ENCODE measurements around the gene TTC39C.

TTC39C gene

GRCh38 chr18:24003288-24003687, 11.3 kb upstream of the TTC39C start:
- no peak overlapping the region for H3K27ac ChIP-seq (ENCODE audit: low read length)
- H3K36me3 ChIP-seq (ENCODE audit: insufficient read depth, low read length) = no peaks in the 10 kb centered on the region

DNA sequence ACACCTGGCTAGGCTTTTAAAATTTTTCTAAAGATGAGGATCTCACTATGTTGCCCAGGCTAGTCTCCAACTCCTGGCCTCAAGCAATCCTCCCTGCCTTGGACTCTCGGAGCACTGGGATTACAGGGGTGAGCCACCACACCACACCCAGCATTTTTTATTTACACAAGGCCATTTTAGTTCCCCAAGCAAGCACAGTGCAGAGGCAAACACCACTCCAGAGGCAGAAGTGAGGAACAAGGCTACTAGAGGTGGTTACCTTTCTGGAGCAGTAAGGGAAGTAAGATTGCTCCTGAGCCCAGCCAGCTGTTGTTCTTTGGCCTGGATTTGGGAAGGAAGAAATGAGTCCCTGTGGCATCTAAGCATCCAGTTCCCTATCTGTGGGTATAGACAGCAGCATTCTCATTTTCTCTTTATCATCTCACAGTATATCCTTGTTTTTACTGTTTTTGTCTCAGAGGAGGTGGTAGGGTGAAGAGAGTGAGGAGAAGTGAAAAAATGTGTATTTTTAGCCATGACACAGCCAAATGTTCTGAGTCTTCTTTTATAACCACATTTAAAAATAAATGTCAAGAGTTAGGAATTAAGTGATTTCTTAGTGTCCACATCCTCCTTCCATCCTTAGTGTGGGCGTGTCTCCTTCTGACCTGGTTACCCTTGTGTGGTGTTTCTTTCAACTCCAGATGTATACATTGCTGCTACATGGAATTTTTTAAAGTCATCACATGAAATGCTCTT, 10.5 kb upstream of the TTC39C start:
- ATAC-seq (ENCODE audit: insufficient read depth, low read depth) (no peak), DNase-seq (no peak)
- H4K20me1 ChIP-seq (ENCODE audit: insufficient read depth, low read length) = no peaks in the 10 kb centered on the region
- no peak overlapping the region for H3K9ac ChIP-seq (ENCODE audit: low read depth, low read length)
- H3K36me3 ChIP-seq (ENCODE audit: insufficient read depth, low read length) = no peaks in the 10 kb centered on the region
- no peak overlapping the region for H3K4me2 ChIP-seq (ENCODE audit: insufficient read depth, low read length)
- H3K9me3 ChIP-seq (ENCODE audit: insufficient read depth, low read length, severe bottlenecking) = no peaks in the 10 kb centered on the region
- no peak overlapping the region for H3K27ac ChIP-seq (ENCODE audit: low read length)
- no peaks in the 10 kb centered on the region for H3K79me2 ChIP-seq (ENCODE audit: insufficient read depth, low read length)
- H3K4me3 ChIP-seq (ENCODE audit: low read depth in 1 of 2, low read length in 2 of 2) = no peak overlapping the region
- H2AFZ ChIP-seq (ENCODE audit: low read depth, low read length) = no peak overlapping the region
- no peaks in the 10 kb centered on the region for H3K27me3 ChIP-seq (ENCODE audit: insufficient read depth, low read length, poor library complexity)
- TF ChIP-seq, protein P1, sequence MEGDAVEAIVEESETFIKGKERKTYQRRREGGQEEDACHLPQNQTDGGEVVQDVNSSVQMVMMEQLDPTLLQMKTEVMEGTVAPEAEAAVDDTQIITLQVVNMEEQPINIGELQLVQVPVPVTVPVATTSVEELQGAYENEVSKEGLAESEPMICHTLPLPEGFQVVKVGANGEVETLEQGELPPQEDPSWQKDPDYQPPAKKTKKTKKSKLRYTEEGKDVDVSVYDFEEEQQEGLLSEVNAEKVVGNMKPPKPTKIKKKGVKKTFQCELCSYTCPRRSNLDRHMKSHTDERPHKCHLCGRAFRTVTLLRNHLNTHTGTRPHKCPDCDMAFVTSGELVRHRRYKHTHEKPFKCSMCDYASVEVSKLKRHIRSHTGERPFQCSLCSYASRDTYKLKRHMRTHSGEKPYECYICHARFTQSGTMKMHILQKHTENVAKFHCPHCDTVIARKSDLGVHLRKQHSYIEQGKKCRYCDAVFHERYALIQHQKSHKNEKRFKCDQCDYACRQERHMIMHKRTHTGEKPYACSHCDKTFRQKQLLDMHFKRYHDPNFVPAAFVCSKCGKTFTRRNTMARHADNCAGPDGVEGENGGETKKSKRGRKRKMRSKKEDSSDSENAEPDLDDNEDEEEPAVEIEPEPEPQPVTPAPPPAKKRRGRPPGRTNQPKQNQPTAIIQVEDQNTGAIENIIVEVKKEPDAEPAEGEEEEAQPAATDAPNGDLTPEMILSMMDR (IDR thresholded peaks at IDR 0.05; ENCODE audit: borderline replicate concordance, extremely low read depth, low read length, poor library complexity, severe bottlenecking) = no peak
- no peak for TF ChIP-seq EZH2 (IDR thresholded peaks at IDR 0.05; ENCODE audit: borderline replicate concordance, low read depth, low read length, severe bottlenecking)
- H3K4me1 ChIP-seq (ENCODE audit: insufficient read depth, low read length) = peaks cover 10% of the 10 kb centered on the region

More at GRCh38 chr18:24003288-24003687, 11.3 kb upstream of the TTC39C start:
- no peaks in the 10 kb centered on the region for H3K9me3 ChIP-seq (ENCODE audit: insufficient read depth, low read length, severe bottlenecking)
- H4K20me1 ChIP-seq (ENCODE audit: insufficient read depth, low read length) = no peaks in the 10 kb centered on the region
- no peaks in the 10 kb centered on the region for H3K79me2 ChIP-seq (ENCODE audit: insufficient read depth, low read length)
- ATAC-seq (ENCODE audit: insufficient read depth, low read depth) = no peak
- H3K4me2 ChIP-seq (ENCODE audit: insufficient read depth, low read length) = no peak overlapping the region
- H3K27me3 ChIP-seq (ENCODE audit: insufficient read depth, low read length, poor library complexity) = no peaks in the 10 kb centered on the region
- DNase-seq = no peak
- peaks cover 2% of the 10 kb centered on the region; the same call in 1 of the 2 replicates for H3K4me1 ChIP-seq (ENCODE audit: insufficient read depth, low read length)
- H2AFZ ChIP-seq (ENCODE audit: low read depth, low read length) = no peak overlapping the region
- H3K4me3 ChIP-seq (ENCODE audit: low read depth in 1 of 2, low read length in 2 of 2) = no peak overlapping the region
- no peak overlapping the region for H3K9ac ChIP-seq (ENCODE audit: low read depth, low read length)
- no peak for TF ChIP-seq EZH2 (IDR thresholded peaks at IDR 0.05; ENCODE audit: borderline replicate concordance, low read depth, low read length, severe bottlenecking)
- TF ChIP-seq, protein P1 (IDR thresholded peaks at IDR 0.05; ENCODE audit: borderline replicate concordance, extremely low read depth, low read length, poor library complexity, severe bottlenecking) = no peak

DNA sequence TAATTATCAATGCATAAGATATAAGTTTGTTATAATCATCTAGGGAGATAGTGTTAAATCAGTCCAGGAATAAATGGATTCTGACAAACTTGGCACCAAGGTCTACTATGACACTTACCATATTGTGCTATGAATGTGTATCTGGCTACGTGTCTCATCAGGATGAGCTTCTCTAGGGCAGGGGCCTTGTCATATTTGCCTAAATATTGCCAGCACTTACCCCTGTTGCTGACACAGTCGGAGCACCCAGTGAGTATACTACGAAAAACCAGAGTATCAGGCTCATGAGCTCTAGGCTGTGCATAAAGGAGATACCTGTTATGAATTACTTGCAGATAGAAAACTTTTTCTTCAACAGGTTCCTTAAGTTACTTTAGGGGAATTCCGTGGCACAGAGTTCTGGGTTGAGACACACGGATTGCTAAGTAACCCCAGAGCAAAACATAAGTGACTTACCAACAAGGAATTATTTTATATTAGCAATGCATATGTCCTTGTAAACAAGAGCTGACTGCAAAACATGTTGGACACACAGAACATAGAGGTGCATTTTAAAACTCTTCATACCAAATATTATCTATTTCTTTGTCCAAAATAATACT, 7.7 kb upstream of the TTC39C start:
- no peaks in the 10 kb centered on the region for H3K9me3 ChIP-seq (ENCODE audit: insufficient read depth, low read length, severe bottlenecking)
- H4K20me1 ChIP-seq (ENCODE audit: insufficient read depth, low read length) = no peaks in the 10 kb centered on the region
- H3K4me1 ChIP-seq (ENCODE audit: insufficient read depth, low read length) = peaks cover 37% of the 10 kb centered on the region
- no peaks in the 10 kb centered on the region for H3K27me3 ChIP-seq (ENCODE audit: insufficient read depth, low read length, poor library complexity)
- TF ChIP-seq EZH2 (IDR thresholded peaks at IDR 0.05; ENCODE audit: borderline replicate concordance, low read depth, low read length, severe bottlenecking) = no peak
- TF ChIP-seq, protein P1 (IDR thresholded peaks at IDR 0.05; ENCODE audit: borderline replicate concordance, extremely low read depth, low read length, poor library complexity, severe bottlenecking) = no peak
- no peak overlapping the region for H3K4me2 ChIP-seq (ENCODE audit: insufficient read depth, low read length)
- no peak overlapping the region for H3K27ac ChIP-seq (ENCODE audit: low read length)
- H2AFZ ChIP-seq (ENCODE audit: low read depth, low read length) = no peak overlapping the region
- no peak overlapping the region for H3K4me3 ChIP-seq (ENCODE audit: low read depth in 1 of 2, low read length in 2 of 2)
- ATAC-seq (ENCODE audit: insufficient read depth, low read depth) (no peak), DNase-seq (no peak)
- H3K36me3 ChIP-seq (ENCODE audit: insufficient read depth, low read length) = no peaks in the 10 kb centered on the region
- no peaks in the 10 kb centered on the region for H3K79me2 ChIP-seq (ENCODE audit: insufficient read depth, low read length)
- H3K9ac ChIP-seq (ENCODE audit: low read depth, low read length) = no peak overlapping the region

Data from DND-41 (cell line).